Inflammatory macrophage treated with lipopolysaccharide for 4 hours (primary cell): ENCODE results near the gene APBA2.
"Not testable (repeated sequence)": the region's sequence is repeated elsewhere in the genome, so short reads cannot be mapped to it uniquely, and the experiment has no call there.

Source experiments
- DNase-seq: peaks from one replicate; pipeline ENCODE4 v3.0.0-alpha.2; 2020

Gene APBA2

DNA sequence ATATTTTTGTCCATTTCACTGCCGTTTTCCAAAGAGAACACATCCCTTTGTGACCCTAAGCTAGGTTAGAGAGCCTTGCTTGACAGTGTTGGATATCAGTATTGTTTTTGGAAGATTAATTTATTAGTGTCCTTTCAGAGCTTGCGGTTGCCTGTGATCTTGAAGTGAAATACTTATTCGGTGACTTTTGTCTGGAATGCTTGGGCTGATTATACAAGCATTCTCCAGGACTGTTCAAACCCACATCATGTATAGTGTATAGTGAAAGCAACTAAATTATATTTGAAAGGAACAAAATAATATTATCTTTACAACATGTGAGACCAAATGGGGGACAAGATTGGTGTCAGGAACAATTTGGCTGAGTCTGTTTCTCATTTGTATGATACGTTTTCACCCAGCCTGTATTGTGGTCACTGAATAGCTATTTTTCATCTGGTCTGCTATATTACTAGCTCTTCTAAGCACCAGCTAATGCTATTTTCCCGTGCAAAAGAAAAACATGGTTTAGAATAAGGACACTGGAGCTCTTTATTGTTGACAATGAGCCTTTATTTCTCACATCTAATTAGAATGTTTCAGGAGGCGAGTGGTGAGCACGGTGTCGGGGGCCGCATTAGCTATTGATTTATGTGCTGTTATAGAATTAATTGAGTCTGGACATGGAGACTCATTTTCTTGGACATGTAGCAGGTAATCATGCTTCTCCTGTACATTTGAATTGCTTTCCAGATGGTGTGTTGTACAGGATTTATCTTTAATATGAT is 158.1 kb downstream of the APBA2 start:
- no peak for DNase-seq

DNA sequence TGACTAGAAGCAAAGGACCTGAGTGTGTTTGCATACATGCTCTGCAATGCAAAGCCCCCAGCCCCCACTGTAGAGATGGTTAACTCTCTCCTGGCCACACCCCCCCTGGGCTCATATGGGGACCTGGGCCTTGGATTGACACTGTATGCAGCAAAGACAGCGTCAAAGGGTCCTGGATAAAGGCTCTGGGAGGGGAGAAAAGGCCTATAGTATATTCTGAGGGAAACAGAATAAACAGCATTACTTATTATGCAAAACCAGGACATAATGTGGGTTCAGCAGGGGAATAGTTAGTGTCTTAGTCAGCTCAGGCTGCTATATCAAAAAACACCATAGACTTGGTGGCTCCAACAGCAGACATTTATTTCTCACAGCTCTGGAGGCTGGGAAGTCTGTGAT is 158.7 kb downstream of the APBA2 start:
- no peak for DNase-seq

DNA sequence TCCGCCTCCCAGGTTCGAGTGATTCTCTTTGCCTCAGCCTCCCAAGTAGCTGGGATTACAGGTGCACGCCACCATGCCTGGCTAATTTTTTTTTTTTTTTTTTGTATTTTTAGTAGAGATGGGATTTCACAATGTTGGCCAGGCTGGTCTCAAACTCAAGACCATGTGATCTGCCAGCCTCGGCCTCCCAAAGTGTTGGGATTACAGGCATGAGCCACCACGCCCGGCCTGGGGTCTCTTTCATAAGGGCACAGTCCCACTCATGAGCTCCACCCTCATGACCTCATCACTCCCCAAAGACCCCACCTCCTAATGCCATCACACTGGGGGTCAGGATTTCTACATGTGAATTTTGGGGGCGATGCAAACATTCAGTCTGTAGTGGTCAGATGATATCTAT is 159.4 kb downstream of the APBA2 start:
- DNase-seq, result not testable (repeated sequence)

DNA sequence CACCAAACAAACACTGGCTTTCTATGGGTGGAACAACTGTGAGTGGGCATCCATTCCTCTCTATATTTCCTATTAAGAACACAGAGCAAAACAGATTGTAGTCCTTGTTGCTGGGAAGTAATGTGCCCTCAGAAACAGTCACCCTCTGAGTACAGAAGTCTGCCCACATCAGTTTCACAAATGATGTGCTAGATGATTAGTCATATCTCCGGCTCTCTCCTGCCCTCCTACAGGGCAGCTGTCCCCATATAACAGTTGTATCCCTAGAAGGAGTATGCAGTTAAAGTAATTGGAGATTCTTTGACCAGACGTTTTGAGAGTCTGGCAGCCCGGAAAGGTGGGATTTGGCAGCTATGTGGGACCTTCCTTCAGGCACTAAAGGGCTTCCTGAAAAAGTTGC is 159.9 kb downstream of the APBA2 start:
- DNase-seq, result no peak

DNA sequence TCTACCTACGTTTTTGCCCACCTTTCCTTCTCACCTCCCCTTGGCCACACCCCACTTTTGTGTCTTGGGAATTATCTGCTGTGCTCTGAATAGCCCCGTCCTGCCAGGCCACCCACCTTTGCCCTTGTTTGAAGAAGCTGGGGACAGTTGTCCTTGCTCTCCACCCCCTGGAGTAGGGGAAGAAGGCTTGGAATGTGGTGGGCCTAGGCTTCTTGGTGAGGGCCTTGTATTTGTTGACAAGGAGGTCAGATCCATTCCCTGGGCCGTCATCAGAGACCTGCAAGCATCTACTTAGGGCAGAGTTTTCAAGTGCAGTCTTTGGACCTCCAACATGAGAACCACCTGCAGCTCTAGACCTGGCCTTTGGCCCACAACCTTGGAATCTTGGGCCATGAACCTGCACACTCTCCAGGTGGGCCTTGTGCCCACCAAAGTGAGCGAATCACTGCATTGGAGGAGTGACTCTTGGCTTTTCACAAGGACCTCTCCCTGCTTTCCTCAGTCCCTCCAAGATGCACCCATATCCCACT is 160.6 kb downstream of the APBA2 start:
- no peak for DNase-seq

DNA sequence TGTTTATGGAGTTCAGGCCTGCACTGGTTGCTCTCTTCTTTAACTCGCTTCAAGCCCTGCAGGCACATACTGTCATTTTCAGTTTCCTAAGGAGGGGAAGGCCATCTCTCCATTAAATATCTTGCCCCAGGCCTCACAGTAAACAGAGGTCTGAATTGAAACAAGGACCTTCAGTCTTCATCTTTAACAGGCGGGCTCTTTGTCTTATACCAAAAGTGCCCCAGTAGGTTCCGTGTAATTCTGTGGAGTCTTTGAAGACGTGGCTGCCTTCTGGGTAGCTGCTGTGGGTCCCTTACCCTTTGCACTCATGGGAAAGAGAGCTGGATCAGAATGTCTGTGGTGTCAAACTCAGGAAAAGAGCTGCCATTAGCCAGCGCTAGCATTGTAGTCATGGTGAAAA is 161.2 kb downstream of the APBA2 start:
- no peak for DNase-seq

DNA sequence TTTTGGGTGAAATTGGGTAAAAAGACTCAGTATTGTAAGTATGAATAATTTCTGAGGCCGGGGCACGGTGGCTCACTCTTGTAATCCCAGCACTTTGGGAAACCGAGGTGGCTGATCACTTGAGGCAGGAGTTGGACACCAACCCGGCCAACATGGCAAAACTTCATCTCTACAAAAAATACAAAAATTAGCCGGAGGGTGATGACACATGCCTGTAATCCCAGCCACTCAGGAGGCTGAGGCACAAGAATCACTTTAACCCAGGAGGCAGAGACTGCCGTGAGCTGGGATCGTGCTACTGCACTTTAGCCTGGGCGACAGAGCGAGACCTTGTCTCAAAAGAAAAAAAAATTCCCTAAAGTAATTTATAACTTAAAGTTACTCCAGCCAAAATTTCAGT is 162.2 kb downstream of the APBA2 start:
- DNase-seq, result no peak

DNA sequence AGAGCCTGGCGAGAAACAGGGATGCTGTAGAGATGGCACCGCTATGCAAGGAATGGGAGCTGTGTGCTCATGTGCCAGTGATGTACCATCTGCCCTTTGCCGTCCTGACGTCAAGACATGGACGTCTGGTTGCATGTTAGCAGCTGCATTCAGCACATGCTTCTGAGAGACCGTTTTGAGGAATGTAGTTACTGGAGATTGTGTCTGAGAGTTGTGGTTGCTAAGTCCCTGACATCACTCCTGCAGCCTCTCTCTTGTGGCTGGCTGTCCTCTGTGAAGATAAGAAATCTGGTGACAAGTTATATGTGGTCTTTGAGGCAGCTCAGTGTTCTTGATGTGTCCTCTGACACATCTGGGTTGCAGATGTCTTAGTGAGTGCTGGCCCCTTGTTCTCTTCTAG is 165.1 kb downstream of the APBA2 start:
- DNase-seq, result no peak

DNA sequence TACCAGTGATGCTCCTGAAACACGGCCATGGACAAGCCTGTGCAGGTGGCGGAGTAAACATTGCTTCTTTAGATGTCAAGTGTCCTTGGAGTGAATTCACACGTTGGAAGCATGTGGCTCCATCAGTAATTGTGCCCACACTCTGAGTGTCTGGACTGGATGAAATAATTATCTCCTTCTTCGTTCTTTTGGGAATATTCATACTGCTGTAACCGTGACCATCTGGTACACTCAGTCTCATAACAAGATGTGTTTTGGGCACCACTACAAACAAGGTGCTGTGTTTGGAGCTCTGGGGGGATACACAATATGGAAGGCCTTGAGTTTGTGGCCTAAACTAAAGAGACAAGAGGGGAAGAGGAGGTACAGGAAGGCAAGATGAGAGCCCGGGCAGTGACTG is 165.6 kb downstream of the APBA2 start:
- no peak for DNase-seq

DNA sequence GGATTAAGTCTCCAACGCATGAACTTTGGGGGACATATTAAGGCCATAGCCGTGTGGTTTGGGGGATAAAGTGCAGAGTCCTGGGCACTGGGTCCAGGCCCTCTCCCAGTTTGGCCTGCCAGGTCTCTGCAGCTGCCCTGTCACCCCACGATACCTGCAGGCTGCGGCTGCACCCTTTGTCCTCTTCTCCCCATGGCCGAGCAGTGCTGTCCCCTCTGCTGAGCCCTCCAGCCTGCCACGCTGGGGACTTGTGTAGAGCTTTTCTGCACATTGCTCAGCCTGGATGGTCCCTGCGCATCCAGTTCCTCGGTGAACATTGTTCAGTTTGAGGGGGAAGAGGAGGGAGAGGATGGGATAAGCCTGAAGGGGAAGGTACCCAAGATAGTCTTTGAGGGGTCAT is 167.2 kb downstream of the APBA2 start:
- no peak for DNase-seq

DNA sequence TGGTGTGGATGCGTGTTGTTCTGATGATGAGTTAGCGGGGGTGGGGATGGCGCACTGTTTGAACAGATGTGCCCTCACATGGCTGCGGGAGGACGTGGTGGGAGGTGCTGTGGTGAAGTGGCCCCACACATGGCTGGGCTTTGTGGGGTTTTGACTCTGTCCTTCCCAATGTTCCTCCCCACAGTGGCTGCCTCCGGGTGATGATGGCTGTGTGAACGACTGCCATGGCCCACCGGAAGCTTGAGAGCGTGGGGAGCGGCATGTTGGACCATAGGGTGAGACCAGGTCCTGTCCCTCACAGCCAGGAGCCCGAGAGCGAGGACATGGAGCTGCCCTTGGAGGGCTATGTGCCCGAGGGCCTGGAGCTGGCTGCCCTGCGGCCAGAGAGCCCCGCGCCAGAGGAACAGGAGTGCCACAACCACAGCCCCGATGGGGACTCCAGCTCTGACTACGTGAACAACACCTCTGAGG is 167.9 kb downstream of the APBA2 start:
- DNase-seq, result no peak

DNA sequence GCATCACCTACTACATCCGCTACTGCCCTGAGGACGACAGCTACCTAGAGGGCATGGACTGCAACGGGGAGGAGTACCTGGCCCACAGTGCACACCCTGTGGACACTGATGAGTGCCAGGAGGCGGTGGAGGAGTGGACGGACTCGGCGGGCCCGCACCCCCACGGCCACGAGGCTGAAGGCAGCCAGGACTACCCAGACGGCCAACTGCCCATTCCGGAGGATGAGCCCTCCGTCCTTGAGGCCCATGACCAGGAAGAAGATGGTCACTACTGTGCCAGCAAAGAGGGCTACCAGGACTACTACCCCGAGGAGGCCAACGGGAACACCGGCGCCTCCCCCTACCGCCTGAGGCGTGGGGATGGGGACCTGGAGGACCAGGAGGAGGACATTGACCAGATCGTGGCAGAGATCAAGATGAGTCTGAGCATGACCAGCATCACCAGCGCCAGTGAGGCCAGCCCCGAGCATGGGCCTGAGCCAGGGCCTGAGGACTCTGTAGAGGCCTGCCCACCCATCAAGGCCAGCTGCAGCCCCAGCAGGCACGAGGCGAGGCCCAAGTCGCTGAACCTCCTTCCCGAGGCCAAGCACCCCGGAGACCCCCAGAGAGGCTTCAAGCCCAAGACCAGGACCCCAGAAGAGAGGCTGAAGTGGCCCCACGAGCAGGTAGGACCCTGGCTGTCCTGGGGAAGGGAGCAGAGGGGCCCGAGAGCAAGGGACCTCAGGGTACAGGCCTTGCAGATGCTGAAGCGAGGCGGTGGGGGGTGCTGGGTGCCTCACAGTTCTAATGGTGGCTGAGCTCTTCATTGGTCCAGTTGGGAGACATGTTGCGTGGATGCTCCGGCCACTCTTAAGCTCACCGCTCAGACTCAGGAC is 168.6 kb downstream of the APBA2 start:
- no peak for DNase-seq

DNA sequence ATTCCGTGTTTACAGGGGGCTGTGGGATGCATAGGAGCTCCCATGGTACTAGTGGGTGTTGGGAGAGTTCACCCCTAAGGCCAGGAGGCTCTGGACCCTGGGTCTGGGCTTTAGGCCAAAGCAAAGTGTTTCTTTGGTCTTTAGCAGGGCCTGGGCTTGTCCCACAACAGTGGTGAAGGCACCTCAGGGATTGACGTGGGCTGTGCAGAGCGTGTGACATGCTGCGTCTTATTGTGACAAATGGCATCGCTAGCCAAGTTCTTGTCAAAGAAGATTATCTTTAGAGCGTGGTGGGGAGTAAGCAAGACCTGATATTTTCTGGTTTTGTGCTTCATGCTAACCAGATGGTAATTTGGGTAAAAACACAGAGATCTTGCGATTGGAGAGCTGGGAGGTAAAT is 170.1 kb downstream of the APBA2 start:
- DNase-seq, result no peak

DNA sequence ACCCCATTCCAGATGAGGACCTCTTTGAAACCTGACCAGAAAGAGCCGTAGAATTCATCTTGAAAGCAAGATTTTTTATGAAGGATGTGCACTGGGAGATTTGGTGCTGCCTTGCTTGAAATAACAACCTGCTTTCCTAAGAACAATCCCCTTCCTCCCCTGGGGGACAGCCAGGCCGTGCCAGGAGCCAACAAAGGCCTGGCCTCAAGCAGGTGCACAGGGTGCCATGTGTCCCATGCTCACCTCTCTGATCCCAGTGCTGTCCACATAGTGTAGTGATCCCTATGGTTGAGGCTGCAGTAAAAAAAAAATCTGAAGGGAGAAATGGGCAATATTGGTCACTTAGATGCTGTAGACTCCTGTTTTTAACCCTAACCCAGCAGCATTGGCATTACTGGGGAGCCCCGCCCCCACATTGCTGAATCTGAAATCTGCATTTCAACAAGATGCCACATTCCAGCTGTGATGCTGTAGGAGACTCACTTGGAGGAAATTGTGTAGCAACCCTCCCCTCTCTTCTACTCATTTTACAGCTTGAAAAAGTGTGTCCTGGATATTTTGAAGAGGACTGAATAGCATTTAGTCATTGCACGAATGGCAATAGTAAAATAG is 171.2 kb downstream of the APBA2 start:
- no peak for DNase-seq

DNA sequence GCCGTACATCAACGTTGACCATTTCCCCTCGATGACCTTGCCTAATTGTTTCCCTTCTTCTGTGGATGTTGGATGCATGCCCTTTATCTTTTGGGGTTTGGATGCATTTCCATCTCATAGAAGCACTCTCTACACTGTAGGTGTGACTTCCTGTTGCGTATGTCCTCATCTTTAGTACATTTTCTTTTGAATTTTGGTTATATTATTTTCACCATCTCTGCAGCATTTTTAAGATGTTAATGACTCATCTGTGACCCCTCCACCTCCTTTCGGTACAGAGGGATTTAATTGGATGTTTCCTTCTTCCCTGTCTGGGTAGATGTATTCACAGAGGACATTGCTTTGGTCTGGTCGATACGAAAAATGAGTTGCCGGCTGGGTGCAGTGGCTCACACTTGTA is 172.1 kb downstream of the APBA2 start:
- DNase-seq, result no peak

DNA sequence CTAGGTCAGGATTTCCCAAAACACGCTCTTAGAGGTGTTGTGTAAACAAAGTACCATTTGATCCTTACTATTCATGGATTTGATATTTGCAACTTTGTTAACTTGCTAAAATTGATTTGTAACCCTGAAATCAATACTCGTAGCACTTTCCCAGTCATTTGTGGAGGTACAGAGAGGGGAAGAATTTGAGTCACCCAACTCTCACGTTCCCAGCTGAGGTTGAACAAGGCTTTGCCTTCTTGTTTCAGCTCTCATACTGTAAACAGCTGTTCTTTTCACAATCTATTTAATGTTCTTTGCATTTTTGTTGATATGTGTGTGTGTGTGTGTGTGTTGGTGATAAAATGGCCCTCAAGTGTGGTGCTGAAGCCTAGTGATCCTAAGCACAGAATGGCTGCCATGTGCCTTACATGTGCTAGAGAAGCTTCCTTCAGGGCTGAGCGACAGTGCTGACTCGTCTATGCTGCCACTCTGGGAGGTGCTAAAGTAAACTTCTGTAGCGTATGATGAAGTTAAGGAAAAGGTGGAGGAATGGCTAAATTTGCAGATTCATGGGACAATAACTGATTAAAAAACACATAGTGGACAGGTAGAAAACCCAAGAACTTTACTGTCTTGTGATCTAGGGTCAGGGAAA is 173.2 kb downstream of the APBA2 start:
- no peak for DNase-seq

DNA sequence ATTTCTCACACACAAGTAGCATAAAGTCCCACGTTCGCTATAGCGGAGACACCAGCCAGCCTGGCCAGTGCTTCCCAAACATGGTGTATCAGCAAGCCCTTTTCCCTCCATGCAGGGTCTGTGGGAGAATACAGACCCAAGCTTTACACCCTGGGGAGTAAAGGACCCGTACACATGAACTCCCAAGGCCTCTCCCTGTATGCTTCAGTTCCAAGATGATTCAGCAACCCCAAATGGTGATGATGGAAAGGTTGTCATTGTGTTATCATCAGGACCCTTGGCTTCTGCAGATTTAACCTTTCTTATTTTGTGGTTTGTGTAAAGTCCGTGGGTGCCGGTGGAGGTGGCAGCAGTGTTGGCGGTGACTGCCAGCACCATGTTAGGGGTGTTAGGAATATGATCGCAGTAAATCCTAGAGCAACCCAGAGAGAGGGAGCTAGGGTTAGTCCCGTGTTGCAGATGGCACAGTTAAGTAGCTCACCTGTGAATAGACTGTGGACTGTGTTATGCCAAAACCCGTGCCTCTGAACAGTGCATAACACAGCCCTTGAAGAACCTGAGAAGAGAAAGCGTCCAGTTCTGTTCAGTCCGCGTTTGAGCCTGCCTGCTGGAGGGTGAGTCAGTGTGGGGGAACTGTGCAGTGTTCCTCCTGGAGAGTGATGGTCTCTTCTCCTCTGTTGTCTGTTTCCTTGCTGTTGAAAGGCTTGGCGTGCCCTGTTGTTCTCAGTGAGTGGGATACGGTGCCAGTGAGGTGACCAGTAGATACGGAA is 174.3 kb downstream of the APBA2 start:
- no peak for DNase-seq

DNA sequence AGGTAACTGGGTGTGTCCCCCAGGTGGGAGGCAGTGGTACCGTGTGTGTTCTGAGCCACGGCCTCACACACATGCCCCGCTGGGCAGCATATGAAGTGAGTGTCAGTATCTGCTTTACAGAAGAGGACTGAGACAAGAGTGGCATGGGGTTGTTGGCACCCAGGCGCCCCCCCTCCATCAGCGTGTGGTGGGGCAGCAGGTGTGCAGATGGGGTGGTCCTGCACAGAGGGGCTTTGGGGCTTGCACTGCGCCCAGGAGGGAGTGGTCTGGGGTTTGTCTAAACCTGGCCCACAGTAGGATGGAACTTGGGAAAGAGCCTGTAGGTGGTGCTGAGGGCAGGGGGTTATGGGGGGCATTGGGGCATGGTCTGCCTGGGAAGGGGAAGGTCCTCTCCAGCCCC is 176.0 kb downstream of the APBA2 start:
- DNase-seq, result no peak

DNA sequence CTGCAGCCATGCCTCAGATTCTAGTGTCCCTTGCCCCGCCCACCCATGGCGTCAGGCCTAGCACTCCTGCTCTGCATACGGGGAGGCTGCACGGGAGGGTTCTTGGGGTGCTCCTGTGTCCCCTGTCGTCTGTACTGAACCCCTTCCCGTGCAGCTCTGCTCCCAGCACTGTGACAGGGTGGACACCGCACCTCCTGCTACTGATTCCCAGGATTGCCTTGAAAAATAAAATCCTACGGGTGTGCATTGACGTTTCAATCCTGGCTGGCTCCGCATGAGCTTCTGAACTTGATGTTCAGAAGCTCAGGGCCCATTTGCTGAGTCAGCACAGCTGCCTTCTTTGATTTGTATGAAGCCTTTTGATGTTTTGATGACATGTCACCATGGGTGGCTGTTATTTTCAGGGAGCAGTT is 176.4 kb downstream of the APBA2 start:
- DNase-seq, result no peak

DNA sequence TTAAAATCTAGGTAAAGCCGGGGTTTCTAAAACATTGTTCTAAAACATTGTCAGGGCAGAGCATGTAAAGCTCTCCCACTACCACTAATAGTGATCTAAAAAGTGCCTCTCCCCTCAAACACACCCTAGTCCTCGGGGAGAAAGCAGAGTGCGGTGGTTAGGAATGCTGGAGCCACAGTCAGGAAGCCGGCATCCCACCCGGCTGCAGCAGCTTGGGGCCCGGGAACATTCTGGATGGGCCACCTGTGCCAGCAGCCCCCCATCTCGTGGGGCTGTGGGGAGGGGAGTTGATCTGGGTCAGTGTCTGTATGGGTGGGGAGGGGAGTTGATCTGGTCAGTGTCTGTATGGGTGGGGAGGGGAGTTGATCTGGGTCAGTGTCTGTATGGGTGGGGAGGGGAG is 176.9 kb downstream of the APBA2 start:
- DNase-seq, result no peak

DNA sequence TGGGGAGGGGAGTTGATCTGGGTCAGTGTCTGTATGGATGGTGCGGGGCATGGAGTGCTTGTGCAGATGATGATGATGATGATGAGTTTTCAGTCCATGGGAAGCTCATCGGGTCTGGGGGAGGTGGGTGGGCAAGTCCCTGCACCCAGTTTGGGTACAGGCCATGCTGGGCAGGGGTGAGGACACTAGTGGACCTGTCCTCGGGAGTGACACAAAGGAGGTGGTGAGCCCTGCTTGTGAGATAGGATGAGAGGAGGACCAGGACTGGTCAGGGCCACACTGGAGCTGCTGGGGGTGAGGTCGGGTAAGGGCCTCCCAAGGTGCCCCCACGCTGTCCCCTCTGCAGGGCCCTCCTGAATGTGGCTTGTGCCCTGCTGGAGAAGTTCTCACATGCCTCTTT is 177.9 kb downstream of the APBA2 start:
- DNase-seq, result no peak

DNA sequence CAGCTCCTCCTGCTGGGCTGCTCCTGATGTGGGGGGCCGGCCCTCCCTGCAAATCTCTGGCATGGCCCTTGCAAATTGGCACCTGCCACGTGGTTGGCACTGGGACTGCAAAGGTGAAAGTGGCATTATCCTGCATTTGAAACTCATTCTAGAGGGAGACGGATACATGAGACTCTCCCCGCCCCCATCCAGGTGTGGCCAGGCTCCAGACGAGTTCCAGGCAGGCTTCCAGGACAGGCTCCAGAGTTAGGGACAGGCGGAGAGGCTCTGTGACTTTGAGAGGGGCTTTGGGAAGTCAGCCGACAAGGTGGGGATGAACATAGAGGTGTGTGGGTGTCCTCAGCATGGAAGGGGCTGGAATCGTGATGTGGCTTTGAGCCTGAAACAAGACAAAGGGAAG is 178.5 kb downstream of the APBA2 start:
- no peak for DNase-seq
